GM18511 (cell line): Measurements from ENCODE around the gene PUM2.
"Not testable (repeated sequence)": the region's sequence is repeated elsewhere in the genome, so short reads cannot be mapped to it uniquely, and the experiment has no call there.

ENCODE experiments used
- ATAC-seq: cut with Tn5 transposase; IDR thresholded peaks from one replicate; pipeline ENCODE4 v1.9.1; 2021; ENCODE audit warnings: mild to moderate bottlenecking, moderate library complexity; ENCODE audit not compliant: unreplicated experiment

Gene PUM2, protein sequence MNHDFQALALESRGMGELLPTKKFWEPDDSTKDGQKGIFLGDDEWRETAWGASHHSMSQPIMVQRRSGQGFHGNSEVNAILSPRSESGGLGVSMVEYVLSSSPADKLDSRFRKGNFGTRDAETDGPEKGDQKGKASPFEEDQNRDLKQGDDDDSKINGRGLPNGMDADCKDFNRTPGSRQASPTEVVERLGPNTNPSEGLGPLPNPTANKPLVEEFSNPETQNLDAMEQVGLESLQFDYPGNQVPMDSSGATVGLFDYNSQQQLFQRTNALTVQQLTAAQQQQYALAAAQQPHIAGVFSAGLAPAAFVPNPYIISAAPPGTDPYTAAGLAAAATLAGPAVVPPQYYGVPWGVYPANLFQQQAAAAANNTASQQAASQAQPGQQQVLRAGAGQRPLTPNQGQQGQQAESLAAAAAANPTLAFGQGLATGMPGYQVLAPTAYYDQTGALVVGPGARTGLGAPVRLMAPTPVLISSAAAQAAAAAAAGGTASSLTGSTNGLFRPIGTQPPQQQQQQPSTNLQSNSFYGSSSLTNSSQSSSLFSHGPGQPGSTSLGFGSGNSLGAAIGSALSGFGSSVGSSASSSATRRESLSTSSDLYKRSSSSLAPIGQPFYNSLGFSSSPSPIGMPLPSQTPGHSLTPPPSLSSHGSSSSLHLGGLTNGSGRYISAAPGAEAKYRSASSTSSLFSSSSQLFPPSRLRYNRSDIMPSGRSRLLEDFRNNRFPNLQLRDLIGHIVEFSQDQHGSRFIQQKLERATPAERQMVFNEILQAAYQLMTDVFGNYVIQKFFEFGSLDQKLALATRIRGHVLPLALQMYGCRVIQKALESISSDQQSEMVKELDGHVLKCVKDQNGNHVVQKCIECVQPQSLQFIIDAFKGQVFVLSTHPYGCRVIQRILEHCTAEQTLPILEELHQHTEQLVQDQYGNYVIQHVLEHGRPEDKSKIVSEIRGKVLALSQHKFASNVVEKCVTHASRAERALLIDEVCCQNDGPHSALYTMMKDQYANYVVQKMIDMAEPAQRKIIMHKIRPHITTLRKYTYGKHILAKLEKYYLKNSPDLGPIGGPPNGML

DNA sequence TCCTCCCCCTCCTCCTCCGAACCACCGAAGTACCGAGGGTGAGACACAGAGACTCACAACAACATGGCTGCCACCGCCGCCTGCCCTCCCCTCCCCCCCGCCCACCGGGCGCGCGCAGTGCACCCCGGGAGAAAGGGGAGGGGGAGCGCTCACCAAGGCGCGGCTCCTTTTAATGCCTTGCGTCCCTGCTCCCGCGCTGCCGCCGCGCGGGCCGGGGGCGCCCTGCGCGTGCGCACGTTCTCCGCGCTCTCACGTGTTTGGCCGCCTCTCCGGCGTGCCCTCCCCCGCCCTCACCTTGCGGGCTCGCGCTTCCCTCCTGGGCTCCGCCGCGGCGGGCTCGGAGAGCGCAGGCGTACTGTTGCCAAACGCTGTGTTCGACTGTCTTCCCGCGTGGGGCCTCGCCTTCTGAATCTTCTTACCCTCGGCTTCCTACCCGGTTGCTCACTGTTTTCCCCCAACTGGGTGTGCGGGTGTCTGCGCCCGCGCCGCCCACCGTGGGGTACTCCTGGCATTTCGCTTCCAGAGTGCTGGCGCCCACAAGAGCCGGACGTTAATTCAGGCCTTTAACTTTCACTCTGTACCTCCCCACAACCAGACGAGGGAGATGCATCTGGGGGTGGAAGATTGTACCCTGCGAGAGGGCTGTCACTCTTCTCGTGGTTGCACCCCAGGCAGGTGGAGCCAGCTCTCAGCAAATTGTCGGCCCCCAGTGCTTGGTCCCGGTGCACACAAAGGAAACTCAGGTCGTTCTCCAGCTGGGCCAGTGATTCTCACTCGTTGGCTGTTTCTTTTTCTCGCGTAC, at the start of gene PUM2:
Gene PUM2, minus strand, starts transcription at position 92 of the 802 bp plus-strand sequence. CDS start 23,484 bp downstream, outside the sequence.
- ATAC-seq: peak; percentile 80

DNA sequence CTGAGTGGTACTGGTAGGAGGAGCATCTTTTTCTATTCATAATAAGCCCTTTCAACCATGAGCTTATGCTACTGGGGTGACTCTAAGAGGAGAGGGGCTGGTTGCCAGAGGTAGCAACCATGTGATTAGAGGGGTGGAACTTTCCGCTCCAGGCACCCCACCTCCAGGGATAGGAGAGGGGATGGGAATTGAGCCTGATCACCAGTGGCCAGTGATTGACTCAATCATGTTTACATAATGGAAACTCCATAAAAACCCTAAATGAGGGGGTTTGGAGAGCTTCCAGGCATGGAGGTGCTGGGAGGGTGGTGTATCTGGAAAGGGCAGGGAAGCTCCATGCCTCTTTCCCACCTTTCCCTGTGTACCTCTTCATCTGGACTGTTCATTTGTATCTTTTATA, 49.7 kb upstream of the PUM2 start:
- ATAC-seq: no peak

GRCh38 chr2:20398956-20399567, 48.4 kb upstream of the PUM2 start:
- no peak for ATAC-seq

GRCh38 chr2:20397811-20398447, 47.3 kb upstream of the PUM2 start:
- ATAC-seq: no peak

- ATAC-seq: no peak
Observed at GRCh38 chr2:20396356-20397000, 45.8 kb upstream of the PUM2 start.

GRCh38 chr2:20393986-20394385, 43.3 kb upstream of the PUM2 start:
- no peak for ATAC-seq

DNA sequence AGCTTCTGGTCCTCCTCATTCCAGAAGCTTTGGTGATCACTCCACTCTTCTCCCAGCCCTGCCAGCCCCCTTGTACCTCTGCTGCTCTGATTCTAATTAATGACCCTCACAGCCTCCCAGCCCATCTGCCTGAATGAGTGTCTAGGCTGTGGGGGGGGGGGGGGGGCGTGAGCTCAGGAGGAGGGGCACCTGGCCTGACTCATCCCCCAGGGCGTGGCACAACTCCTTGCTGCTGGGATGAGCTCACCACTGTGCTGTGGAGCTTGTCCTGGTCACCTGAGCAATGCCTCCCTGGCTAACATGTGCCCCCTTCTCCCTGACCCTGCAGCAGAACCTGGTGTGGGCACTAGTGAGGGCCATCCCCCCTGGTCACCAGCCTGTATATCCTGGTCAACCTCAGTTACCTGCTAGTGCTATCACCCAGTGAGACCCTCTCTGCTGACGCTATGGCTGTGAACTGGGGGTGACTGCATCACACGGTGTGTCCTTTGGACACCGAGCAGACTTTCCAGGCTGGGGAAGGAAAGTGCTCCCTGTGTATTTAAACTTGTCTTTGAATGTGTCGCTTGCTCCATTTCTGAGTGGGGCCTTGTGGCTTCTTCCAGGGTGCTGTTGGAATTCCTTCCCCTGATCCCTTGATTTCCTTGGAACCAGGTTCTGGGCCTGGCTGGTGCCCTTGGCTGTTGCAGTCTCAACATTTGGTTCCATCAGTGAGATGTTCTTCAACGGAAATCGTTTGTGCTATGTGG, 41.5 kb upstream of the PUM2 start:
- ATAC-seq: no peak

DNA sequence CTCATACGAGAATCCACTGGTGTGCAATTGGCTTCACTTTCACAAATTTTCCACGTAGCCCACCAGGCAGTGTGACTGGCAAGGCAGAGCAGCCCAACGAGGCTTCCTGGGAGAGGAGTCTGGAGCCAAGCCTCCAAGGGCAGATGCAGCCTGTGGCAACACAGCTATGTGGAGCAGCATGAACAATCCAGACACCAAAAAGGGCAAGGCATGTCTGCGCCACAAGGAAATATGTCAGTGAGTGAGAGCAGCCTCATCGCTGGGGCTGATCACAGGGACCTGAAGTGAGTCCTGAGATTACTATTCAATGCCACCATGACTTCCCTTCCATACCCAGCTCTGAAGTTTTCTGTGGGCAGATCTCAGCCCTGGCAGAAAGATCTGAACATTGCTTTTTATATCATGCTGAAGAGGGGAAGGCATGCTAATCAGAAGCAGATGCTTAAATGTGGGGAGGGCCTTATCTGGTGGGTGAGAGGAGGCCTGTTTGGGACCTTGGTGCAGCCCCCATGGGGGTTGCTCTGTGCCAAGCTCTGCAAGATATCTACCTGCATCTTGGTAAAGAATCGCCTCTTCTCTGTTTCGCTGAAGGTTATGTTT, 40.0 kb upstream of the PUM2 start:
- ATAC-seq: no peak

- ATAC-seq: no peak
Observed at GRCh38 chr2:20384953-20385352, 34.3 kb upstream of the PUM2 start.

DNA sequence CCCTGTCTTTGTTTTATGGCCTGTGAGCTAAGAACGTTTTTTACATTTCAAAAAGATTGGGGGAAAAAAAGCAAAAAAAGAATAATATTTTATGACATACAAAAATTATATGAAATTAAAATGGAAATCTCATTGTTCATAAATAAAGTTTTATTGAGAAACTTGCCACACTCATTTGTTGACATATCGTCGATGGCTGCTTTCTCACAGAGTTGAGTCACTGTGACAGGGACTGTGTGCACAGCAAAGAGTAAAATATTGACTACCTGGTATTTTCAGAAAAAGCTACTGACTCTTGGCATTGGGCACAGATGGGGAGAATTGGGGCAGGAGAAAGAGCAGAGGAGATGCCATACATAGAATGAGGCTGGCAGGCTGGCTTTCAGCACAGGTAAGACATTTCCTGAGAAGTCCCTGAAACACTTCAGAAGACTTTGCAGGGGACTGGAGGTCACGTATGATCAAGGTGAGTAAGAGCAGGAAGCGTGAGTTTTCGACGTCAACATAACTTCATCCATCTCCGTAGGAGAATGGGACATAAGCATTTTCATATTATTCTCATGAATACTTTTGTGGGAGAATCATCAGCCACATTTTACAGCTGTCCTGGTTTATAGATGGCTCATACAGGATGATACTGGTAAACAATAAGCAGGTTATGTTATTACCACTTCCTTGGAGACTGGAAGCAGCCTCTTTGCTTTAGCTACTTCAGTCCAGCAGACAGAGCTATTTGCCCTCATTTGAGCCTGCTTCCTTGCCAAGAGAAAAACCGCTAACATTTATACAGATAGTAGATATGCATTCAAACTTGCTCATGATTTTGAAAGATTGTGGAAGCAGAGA, 32.5 kb upstream of the PUM2 start:
- ATAC-seq: no peak

- no peak for ATAC-seq
Observed at GRCh38 chr2:20381457-20381856, 30.8 kb upstream of the PUM2 start.

GRCh38 chr2:20378891-20379519, 28.4 kb upstream of the PUM2 start:
- ATAC-seq: no peak

DNA sequence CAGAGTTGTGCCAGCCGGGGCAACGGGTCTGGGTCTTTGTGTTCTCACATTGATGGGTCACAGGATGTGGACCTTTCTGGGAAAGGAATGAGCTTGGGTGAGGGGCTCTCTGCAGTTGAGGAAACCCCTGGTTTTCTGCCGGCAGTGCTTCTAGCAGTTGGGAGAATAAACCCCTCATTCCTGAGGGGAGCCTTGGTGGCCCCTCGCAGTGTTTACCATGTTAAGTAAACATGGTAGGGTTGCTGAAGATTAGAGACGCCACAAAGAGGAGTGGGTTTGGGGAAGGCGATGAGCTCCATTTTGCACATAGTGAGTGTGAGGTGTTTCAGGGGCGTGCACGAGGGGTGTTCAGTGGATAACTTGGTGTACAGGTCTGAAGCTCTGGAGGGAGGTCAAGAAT, 27.7 kb upstream of the PUM2 start:
- ATAC-seq: no peak

- no peak for ATAC-seq
Observed at GRCh38 chr2:20377741-20378140, 27.1 kb upstream of the PUM2 start.

DNA sequence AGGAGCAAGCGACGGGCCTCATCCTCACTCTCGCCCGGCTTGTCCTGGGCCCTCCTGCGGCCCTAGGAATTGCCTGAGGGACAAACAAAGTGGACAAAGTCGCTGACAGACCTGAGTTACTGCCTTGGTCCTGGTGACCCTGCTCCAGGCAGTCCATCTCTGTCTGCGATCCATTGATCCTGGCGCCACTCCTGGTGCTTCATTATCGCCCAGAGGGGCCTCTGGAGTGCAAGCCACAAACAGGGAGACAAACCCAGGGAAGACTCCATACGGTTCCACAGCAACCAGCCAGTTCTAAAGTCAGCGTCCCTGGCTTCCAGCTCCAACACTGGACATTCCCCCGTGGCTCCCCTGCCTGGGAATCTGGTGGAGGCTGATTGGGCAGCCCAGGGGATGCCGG, 24.3 kb upstream of the PUM2 start:
- ATAC-seq: not testable (repeated sequence)

GRCh38 chr2:20372896-20373640, 22.4 kb upstream of the PUM2 start:
- no peak for ATAC-seq
